T-helper 1 cell treated with Interleukin-12 subunit alpha and Interleukin-12 subunit beta and Interleukin-4 antibody, amounts not matched to agents 30 ng/mL and 1 ng/mL, for 36 hours (primary cell): ENCODE measurements around the gene UPF1. TPM values are rescaled to one million over a fixed set of nuclear protein-coding genes. Genes with fewer than 3 reads are reported as not detected.
"Not testable (repeated sequence)": the region's sequence is repeated elsewhere in the genome, so short reads cannot be mapped to it uniquely, and the experiment has no call there.

Experiments
- intact Hi-C: fragments of 100-400 bp; cut with micrococcal nuclease; formaldehyde crosslinking; loops from one replicate; pipeline ENCODE4 v1.15.1; 2024
- total RNA-seq: library from RNA; stranded (reverse); gene quantifications from 2 replicates; pipeline ENCODE4 v1.2.3, GENCODE V29; 2022

The UPF1 gene
- total RNA-seq, 1 donor from 2014 or later = 96.7 TPM

GRCh38 chr19:18798384-18799352 is 33.1 kb upstream of the UPF1 start:
- intact Hi-C loops = no loop called here

GRCh38 chr19:18799389-18799970 is 32.3 kb upstream of the UPF1 start:
- intact Hi-C loops = no loop called here

- intact Hi-C loops = no loop called here
These were observed 31.7 kb upstream of the UPF1 start for GRCh38 chr19:18800079-18800478.

GRCh38 chr19:18800636-18801035 is 31.1 kb upstream of the UPF1 start:
- intact Hi-C loops = no loop called here

GRCh38 chr19:18802354-18802753 is 29.4 kb upstream of the UPF1 start:
- intact Hi-C loops = no loop called here

- intact Hi-C loops = no loop called here
These were observed 28.1 kb upstream of the UPF1 start for GRCh38 chr19:18803550-18804138.

- intact Hi-C loops = no loop called here
These were observed 27.6 kb upstream of the UPF1 start for GRCh38 chr19:18804139-18804601.

- intact Hi-C loops = no loop called here
These were observed 27.1 kb upstream of the UPF1 start for GRCh38 chr19:18804643-18805042.

- intact Hi-C loops = no loop called here
These were observed 23.9 kb upstream of the UPF1 start for GRCh38 chr19:18807861-18808331.

- intact Hi-C loops = no loop called here
These were observed 22.4 kb upstream of the UPF1 start for GRCh38 chr19:18809149-18809868.

- intact Hi-C loops = not testable (repeated sequence)
These were observed 20.1 kb upstream of the UPF1 start for GRCh38 chr19:18811638-18812037.

GRCh38 chr19:18814063-18814462 is 17.7 kb upstream of the UPF1 start:
- intact Hi-C loops = no loop called here

- intact Hi-C loops = no loop called here
These were observed 16.1 kb upstream of the UPF1 start for GRCh38 chr19:18815673-18816072.

- intact Hi-C loops = not testable (repeated sequence)
These were observed 15.1 kb upstream of the UPF1 start for GRCh38 chr19:18816645-18817044.

- intact Hi-C loops = no loop called here
These were observed 14.2 kb upstream of the UPF1 start for GRCh38 chr19:18817574-18817973.

- intact Hi-C loops = no loop called here
These were observed 3.0 kb upstream of the UPF1 start for GRCh38 chr19:18828786-18829185.

- intact Hi-C loops = loop anchor here (2.0 to 5.0 kb wide), 4 partner anchors 43 to 413 kb away; partner anchors contain the start of genes ARMC6, REX1BD, SSBP4 and SUGP2
These were observed 1.3 kb upstream of the UPF1 start for GRCh38 chr19:18830488-18830887.

GRCh38 chr19:18832306-18833140 is 764 bp downstream of the UPF1 start:
- intact Hi-C loops = loop anchor here (5.0 kb wide), 3 partner anchors 45 to 415 kb away; partner anchors contain the start of genes REX1BD and SSBP4

GRCh38 chr19:18833141-18833476 is 1.4 kb downstream of the UPF1 start:
- intact Hi-C loops = loop anchor here (5.0 kb wide), 3 partner anchors 46 to 416 kb away; partner anchors contain the start of genes REX1BD and SSBP4
